ENCODE measurements around the gene RPA1. TPM values are rescaled to one million over a fixed set of nuclear protein-coding genes. Genes with fewer than 3 reads are reported as not detected.

Gene RPA1
- total and polyA plus RNA-seq, 2 donors = 33.0 to 33.9 TPM

GRCh38 chr17:1865252-1866037 lies 35.6 kb downstream of the RPA1 start:
- DNase-seq (ENCODE audit: low read depth in 6 of 9, low spot score in 9 of 9) = peak in 7 of 9 donors; percentile 41 to 76 (median 53)
- Histone ChIP-seq H3K27ac (ENCODE audit: low read depth in 1 of 2, low read length in 1 of 2) (no peak overlapping the region), H3K27me3 (ENCODE audit: control insufficient read depth in 2 of 2, insufficient read depth in 1 of 2, low read length in 1 of 2) (no peaks in the 10 kb centered on the region), H3K4me1 (ENCODE audit: control insufficient read depth in 2 of 2, insufficient read depth in 2 of 2, low read length in 2 of 2) (peaks cover 8% of the 10 kb centered on the region in 2 donors), H3K9me3 (ENCODE audit: control insufficient read depth in 2 of 2, insufficient read depth in 1 of 2, low read length in 1 of 2) (no peaks in the 10 kb centered on the region), H3K36me3 (ENCODE audit: control insufficient read depth in 2 of 2, insufficient read depth in 2 of 2, low read length in 1 of 2) (peaks cover 14 to 18% of the 10 kb centered on the region in 2 donors), H3K4me3 (ENCODE audit: low read length in 2 of 2) (no peak overlapping the region)
- 84% methylated on average over 17 of the region's 17 CpGs for WGBS

GRCh38 chr17:1867307-1867706 lies 37.5 kb downstream of the RPA1 start:
- Histone ChIP-seq H3K27me3 (ENCODE audit: control insufficient read depth in 2 of 2, insufficient read depth in 1 of 2, low read length in 1 of 2) (no peaks in the 10 kb centered on the region), H3K27ac (ENCODE audit: low read depth in 1 of 2, low read length in 1 of 2) (no peak overlapping the region), H3K4me1 (ENCODE audit: control insufficient read depth in 2 of 2, insufficient read depth in 2 of 2, low read length in 2 of 2) (peaks cover 21 to 24% of the 10 kb centered on the region in 2 donors), H3K36me3 (ENCODE audit: control insufficient read depth in 2 of 2, insufficient read depth in 2 of 2, low read length in 1 of 2) (peaks cover 8 to 9% of the 10 kb centered on the region in 2 donors), H3K4me3 (ENCODE audit: low read length in 2 of 2) (no peak overlapping the region), H3K9me3 (ENCODE audit: control insufficient read depth in 2 of 2, insufficient read depth in 1 of 2, low read length in 1 of 2) (peaks cover 0 to 2% of the 10 kb centered on the region in 2 donors)
- 98% methylated on average over 3 of the region's 3 CpGs for WGBS
- no peak for DNase-seq (ENCODE audit: low read depth in 6 of 9, low spot score in 9 of 9)

GRCh38 chr17:1868090-1868489 lies 38.3 kb downstream of the RPA1 start:
- peaks cover 0 to 3% of the 10 kb centered on the region in 2 donors for H3K9me3 ChIP-seq (ENCODE audit: control insufficient read depth in 2 of 2, insufficient read depth in 1 of 2, low read length in 1 of 2)
- peaks cover 29 to 32% of the 10 kb centered on the region in 2 donors for H3K4me1 ChIP-seq (ENCODE audit: control insufficient read depth in 2 of 2, insufficient read depth in 2 of 2, low read length in 2 of 2)
- peaks cover 8 to 12% of the 10 kb centered on the region in 2 donors for H3K36me3 ChIP-seq (ENCODE audit: control insufficient read depth in 2 of 2, insufficient read depth in 2 of 2, low read length in 1 of 2)
- WGBS = 90% methylated on average over 8 of the region's 8 CpGs
- H3K4me3 ChIP-seq (ENCODE audit: low read length in 2 of 2) = no peak overlapping the region
- H3K27me3 ChIP-seq (ENCODE audit: control insufficient read depth in 2 of 2, insufficient read depth in 1 of 2, low read length in 1 of 2) = no peaks in the 10 kb centered on the region
- no peak overlapping the region for H3K27ac ChIP-seq (ENCODE audit: low read depth in 1 of 2, low read length in 1 of 2)
- DNase-seq (ENCODE audit: low read depth in 6 of 9, low spot score in 9 of 9) = no peak

- Histone ChIP-seq H3K27ac (ENCODE audit: low read depth in 1 of 2, low read length in 1 of 2) (peak overlapping the region in 1 of 2 donors; percentile 90), H3K9me3 (ENCODE audit: control insufficient read depth in 2 of 2, insufficient read depth in 1 of 2, low read length in 1 of 2) (peaks cover 0 to 3% of the 10 kb centered on the region in 2 donors), H3K36me3 (ENCODE audit: control insufficient read depth in 2 of 2, insufficient read depth in 2 of 2, low read length in 1 of 2) (peaks cover 12 to 29% of the 10 kb centered on the region in 2 donors), H3K27me3 (ENCODE audit: control insufficient read depth in 2 of 2, insufficient read depth in 1 of 2, low read length in 1 of 2) (no peaks in the 10 kb centered on the region), H3K4me1 (ENCODE audit: control insufficient read depth in 2 of 2, insufficient read depth in 2 of 2, low read length in 2 of 2) (peaks cover 34 to 39% of the 10 kb centered on the region in 2 donors), H3K4me3 (ENCODE audit: low read length in 2 of 2) (no peak overlapping the region)
- DNase-seq (ENCODE audit: low read depth in 6 of 9, low spot score in 9 of 9) = peak in 7 of 9 donors; percentile 17 to 75 (median 33)
- WGBS = 43% methylated on average over 3 of the region's 3 CpGs
These were observed 40.8 kb downstream of the RPA1 start for GRCh38 chr17:1870592-1870991.

GRCh38 chr17:1871756-1872155 lies 42.0 kb downstream of the RPA1 start:
- peak; percentile 44 to 87 (median 64) for DNase-seq (ENCODE audit: low read depth in 6 of 9, low spot score in 9 of 9)
- Histone ChIP-seq H3K4me1 (ENCODE audit: control insufficient read depth in 2 of 2, insufficient read depth in 2 of 2, low read length in 2 of 2) (peaks cover 34 to 39% of the 10 kb centered on the region in 2 donors), H3K27ac (ENCODE audit: low read depth in 1 of 2, low read length in 1 of 2) (peak overlapping the region; percentile 81 to 90), H3K9me3 (ENCODE audit: control insufficient read depth in 2 of 2, insufficient read depth in 1 of 2, low read length in 1 of 2) (peaks cover 0 to 3% of the 10 kb centered on the region in 2 donors), H3K36me3 (ENCODE audit: control insufficient read depth in 2 of 2, insufficient read depth in 2 of 2, low read length in 1 of 2) (peaks cover 13 to 36% of the 10 kb centered on the region in 2 donors), H3K4me3 (ENCODE audit: low read length in 2 of 2) (peak overlapping the region; percentile 2 to 17), H3K27me3 (ENCODE audit: control insufficient read depth in 2 of 2, insufficient read depth in 1 of 2, low read length in 1 of 2) (no peaks in the 10 kb centered on the region)
- 10% methylated on average over 5 of the region's 5 CpGs for WGBS

GRCh38 chr17:1872254-1872653 lies 42.4 kb downstream of the RPA1 start:
- Histone ChIP-seq H3K9me3 (ENCODE audit: control insufficient read depth in 2 of 2, insufficient read depth in 1 of 2, low read length in 1 of 2) (peaks cover 0 to 3% of the 10 kb centered on the region in 2 donors), H3K4me3 (ENCODE audit: low read length in 2 of 2) (peak overlapping the region in 1 of 2 donors; percentile 17), H3K27ac (ENCODE audit: low read depth in 1 of 2, low read length in 1 of 2) (peak overlapping the region; percentile 71 to 90), H3K36me3 (ENCODE audit: control insufficient read depth in 2 of 2, insufficient read depth in 2 of 2, low read length in 1 of 2) (peaks cover 11 to 39% of the 10 kb centered on the region in 2 donors), H3K27me3 (ENCODE audit: control insufficient read depth in 2 of 2, insufficient read depth in 1 of 2, low read length in 1 of 2) (no peaks in the 10 kb centered on the region), H3K4me1 (ENCODE audit: control insufficient read depth in 2 of 2, insufficient read depth in 2 of 2, low read length in 2 of 2) (peaks cover 34 to 39% of the 10 kb centered on the region in 2 donors)
- no peak for DNase-seq (ENCODE audit: low read depth in 6 of 9, low spot score in 9 of 9)
- 91% methylated on average over 12 of the region's 12 CpGs for WGBS

GRCh38 chr17:1872976-1873375 lies 43.2 kb downstream of the RPA1 start:
- no peak for DNase-seq (ENCODE audit: low read depth in 6 of 9, low spot score in 9 of 9)
- peaks cover 0 to 3% of the 10 kb centered on the region in 2 donors for H3K9me3 ChIP-seq (ENCODE audit: control insufficient read depth in 2 of 2, insufficient read depth in 1 of 2, low read length in 1 of 2)
- peaks cover 9 to 45% of the 10 kb centered on the region in 2 donors for H3K36me3 ChIP-seq (ENCODE audit: control insufficient read depth in 2 of 2, insufficient read depth in 2 of 2, low read length in 1 of 2)
- H3K4me1 ChIP-seq (ENCODE audit: control insufficient read depth in 2 of 2, insufficient read depth in 2 of 2, low read length in 2 of 2) = peaks cover 34 to 39% of the 10 kb centered on the region in 2 donors
- 94% methylated on average over 4 of the region's 4 CpGs for WGBS
- H3K4me3 ChIP-seq (ENCODE audit: low read length in 2 of 2) = no peak overlapping the region
- H3K27ac ChIP-seq (ENCODE audit: low read depth in 1 of 2, low read length in 1 of 2) = no peak overlapping the region
- H3K27me3 ChIP-seq (ENCODE audit: control insufficient read depth in 2 of 2, insufficient read depth in 1 of 2, low read length in 1 of 2) = no peaks in the 10 kb centered on the region

- Histone ChIP-seq H3K36me3 (ENCODE audit: control insufficient read depth in 2 of 2, insufficient read depth in 2 of 2, low read length in 1 of 2) (peaks cover 10 to 44% of the 10 kb centered on the region in 2 donors), H3K4me3 (ENCODE audit: low read length in 2 of 2) (no peak overlapping the region), H3K9me3 (ENCODE audit: control insufficient read depth in 2 of 2, insufficient read depth in 1 of 2, low read length in 1 of 2) (peaks cover 0 to 3% of the 10 kb centered on the region in 2 donors), H3K27me3 (ENCODE audit: control insufficient read depth in 2 of 2, insufficient read depth in 1 of 2, low read length in 1 of 2) (no peaks in the 10 kb centered on the region), H3K27ac (ENCODE audit: low read depth in 1 of 2, low read length in 1 of 2) (peak overlapping the region in 1 of 2 donors; percentile 3), H3K4me1 (ENCODE audit: control insufficient read depth in 2 of 2, insufficient read depth in 2 of 2, low read length in 2 of 2) (peaks cover 34 to 39% of the 10 kb centered on the region in 2 donors)
- no peak for DNase-seq (ENCODE audit: low read depth in 6 of 9, low spot score in 9 of 9)
- 95% methylated on average over 9 of the region's 9 CpGs for WGBS
These were observed 43.6 kb downstream of the RPA1 start for GRCh38 chr17:1873418-1873817.

GRCh38 chr17:1875597-1875996 lies 45.8 kb downstream of the RPA1 start:
- Histone ChIP-seq H3K4me1 (ENCODE audit: control insufficient read depth in 2 of 2, insufficient read depth in 2 of 2, low read length in 2 of 2) (peaks cover 25 to 30% of the 10 kb centered on the region in 2 donors), H3K9me3 (ENCODE audit: control insufficient read depth in 2 of 2, insufficient read depth in 1 of 2, low read length in 1 of 2) (peaks cover 0 to 3% of the 10 kb centered on the region in 2 donors), H3K27me3 (ENCODE audit: control insufficient read depth in 2 of 2, insufficient read depth in 1 of 2, low read length in 1 of 2) (no peaks in the 10 kb centered on the region), H3K4me3 (ENCODE audit: low read length in 2 of 2) (no peak overlapping the region), H3K27ac (ENCODE audit: low read depth in 1 of 2, low read length in 1 of 2) (no peak overlapping the region), H3K36me3 (ENCODE audit: control insufficient read depth in 2 of 2, insufficient read depth in 2 of 2, low read length in 1 of 2) (peaks cover 31 to 66% of the 10 kb centered on the region in 2 donors)
- WGBS = 96% methylated on average over 4 of the region's 4 CpGs
- DNase-seq (ENCODE audit: low read depth in 6 of 9, low spot score in 9 of 9) = no peak

Measured in thymus (tissue), 11 donors.